H1 (cell line): ENCODE measurements around the gene OR52M1. TPM values are rescaled to one million over a fixed set of nuclear protein-coding genes. Genes with fewer than 3 reads are reported as not detected.

Experiments used
- ATF2 ChIP-seq: IDR thresholded peaks from 2 replicates; pipeline ENCODE4 v1.6.1; 2012; ENCODE audit warnings: low read length, inconsistent platforms
- BCL11A ChIP-seq, 2 experiments: IDR thresholded peaks; one replicate each; pipeline ENCODE4 v1.6.1; 2011; ENCODE audit warnings: low read depth in 2 of 2, low read length in 2 of 2, mild to moderate bottlenecking in 2 of 2
- CTBP2 ChIP-seq: IDR thresholded peaks from 2 replicates; pipeline ENCODE4 v1.7.0; 2011; ENCODE audit warnings: borderline replicate concordance, mild to moderate bottlenecking, moderate library complexity, mixed read lengths, low read length; ENCODE audit not compliant: insufficient read depth, insufficient read length
- JUN ChIP-seq: IDR thresholded peaks from 2 replicates; pipeline ENCODE4 v1.6.1; 2011; ENCODE audit warnings: low read depth, mild to moderate bottlenecking, improper control_type of control experiment, low read length
- NANOG ChIP-seq: IDR thresholded peaks from 2 replicates; pipeline ENCODE4 v1.6.1; 2011; ENCODE audit warnings: low read length, low read depth, mild to moderate bottlenecking, inconsistent platforms; ENCODE audit not compliant: insufficient read depth, poor library complexity, severe bottlenecking
- RBBP5 ChIP-seq: IDR thresholded peaks from 2 replicates; pipeline ENCODE4 v1.7.1; 2012; ENCODE audit warnings: low read depth, mild to moderate bottlenecking, inconsistent platforms, low read length, moderate library complexity, borderline replicate concordance
- polyA plus RNA-seq, 7 experiments: library from polyadenylated mRNA; depleted of rRNA in 3 of 7; stranded (reverse) in 5 of 7; unstranded in 2 of 7; fragments of >200 nt in 5 of 7; fragments of 200-250 nt in 2 of 7; gene quantifications; 1 replicate in 5 of 7; 2 replicates in 1 of 7; 4 replicates in 1 of 7; pipeline versions ENCODE4 v1.2.1 to v1.2.3, GENCODE V29; 2011 to 2013; ENCODE audit warnings: missing spikeins in 2 of 7, mixed read lengths in 2 of 7
- total RNA-seq: library from RNA; stranded (reverse); fragmentation: NEBNext Ultra II Directional; extraction: Animal tissue kit (Norgen Biotek cat#: 25700); gene quantifications from 2 replicates; pipeline ENCODE4 v1.2.1, GENCODE V29; 2021

The OR52M1 gene
- total and polyA plus RNA-seq, 2 of the 8 experiments (the other 6 are each of a cell fraction or from before 2014, with no cell fraction given) = not detected

- no peak for TF ChIP-seq JUN
- no peak for TF ChIP-seq BCL11A (IDR thresholded peaks at IDR 0.05; ENCODE audit: low read depth in 2 of 2, low read length in 2 of 2)
- TF ChIP-seq RBBP5 = no peak
- no peak for TF ChIP-seq ATF2
- no peak for TF ChIP-seq CTBP2
- TF ChIP-seq NANOG = no peak
Observed at GRCh38 chr11:4496557-4497248, 48.3 kb upstream of the OR52M1 start (continued).
